ENCODE measurements around the gene CEP126. TPM values are rescaled to one million over a fixed set of nuclear protein-coding genes. Genes with fewer than 3 reads are reported as not detected.

CEP126 gene
- total RNA-seq, result 1.5 and 3.0 TPM in 2 replicates

GRCh38 chr11:101914738-101915426 lies at the start of gene CEP126:
CEP126 (plus strand) TSS chr11:101915010; CDS start chr11:101915285, 275 bp downstream.

GRCh38 chr11:101916422-101916821 lies 1.6 kb downstream of the CEP126 start, which contains the start of gene ANGPTL5:
ANGPTL5 (minus strand) TSS chr11:101916522; CDS start chr11:101907909, 8,613 bp downstream.

GRCh38 chr11:102047305-102047924 lies 132.6 kb downstream of the CEP126 start, which contains the start of gene CFAP300:
CFAP300 (plus strand) TSS chr11:102047437; CDS start chr11:102047471, 34 bp downstream.

Other genes with a start within 250 kb of the CEP126 start
- gene ANGPTL5, start 1.5 kb downstream of the CEP126 start, total RNA-seq, result 0.34 and 0.63 TPM in 2 replicates
- gene CFAP300, start 132.4 kb downstream of the CEP126 start, total RNA-seq, result 1.8 and 4.7 TPM in 2 replicates
- 115 and 123 TPM in 2 replicates for gene YAP1, start 195.4 kb downstream of the CEP126 start, total RNA-seq